GM18858 (cell line): ENCODE results near the gene FMOD.
A peak's percentile ranks its signal among the peaks of the same experiment; 100 is the strongest.

Experiments
- ATAC-seq: cut with Tn5 transposase; IDR thresholded peaks from one replicate; pipeline ENCODE4 v1.9.1; 2021; ENCODE audit not compliant: unreplicated experiment

The FMOD gene

DNA sequence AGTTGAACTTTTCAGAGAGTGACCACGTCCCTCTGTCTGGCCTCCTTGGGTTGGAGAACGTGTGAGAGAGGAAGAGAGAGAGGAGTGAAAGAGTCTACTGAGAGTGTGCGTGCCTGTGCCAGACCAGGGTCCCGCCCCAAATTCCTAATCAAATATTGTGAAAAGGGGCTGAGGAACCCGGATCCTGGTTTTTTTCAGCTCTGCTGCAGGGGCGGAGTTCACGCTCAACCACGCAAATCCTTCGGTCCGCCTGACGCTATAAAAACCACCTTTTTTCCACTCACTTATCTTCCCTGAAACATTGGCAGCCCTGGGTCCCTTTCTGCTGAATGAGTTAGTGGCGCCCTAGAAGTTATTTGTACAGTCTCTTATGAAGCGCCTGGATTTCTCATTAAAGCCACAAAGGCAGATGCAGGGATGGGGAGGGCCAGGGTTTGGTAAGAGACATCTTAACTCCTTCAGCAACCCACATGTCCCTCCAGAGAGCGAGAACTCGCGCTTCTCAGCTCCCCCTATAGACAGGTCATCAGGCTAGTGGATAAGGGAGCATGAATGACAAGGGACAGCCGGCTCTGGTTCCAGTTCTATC is at the start of gene FMOD:
Gene FMOD, minus strand, starts transcription at position 86 of the 589 bp plus-strand sequence. CDS start 2,852 bp downstream, outside the sequence.
- no peak for ATAC-seq

DNA sequence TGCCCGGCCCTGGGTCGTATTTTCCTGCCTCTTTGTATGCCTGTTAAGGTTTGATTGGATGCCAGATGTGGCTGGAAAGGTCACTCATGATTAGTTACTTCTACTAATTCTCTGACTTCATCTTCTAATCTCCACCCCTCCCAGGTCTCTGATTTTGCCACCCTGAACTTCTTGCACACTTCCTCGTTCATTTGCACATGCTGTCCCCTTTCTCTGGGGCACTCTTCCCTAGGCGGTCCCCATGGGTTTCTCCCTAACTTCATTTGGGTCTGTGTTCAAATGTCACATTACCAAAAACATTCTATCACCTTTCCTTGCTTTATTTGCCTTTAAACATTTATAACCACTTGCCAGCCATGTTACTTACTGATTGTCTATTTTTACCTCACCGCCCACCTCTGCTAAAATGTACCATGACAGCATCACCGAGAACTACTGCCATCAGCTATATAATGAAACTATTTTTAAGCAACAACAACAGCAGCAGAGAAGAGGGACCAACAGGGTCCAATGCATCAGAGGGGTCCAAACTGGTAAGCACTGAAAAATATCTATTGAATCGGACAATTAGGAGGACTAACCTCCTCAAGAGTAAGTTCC is 45.8 kb upstream of the FMOD start:
- no peak for ATAC-seq

DNA sequence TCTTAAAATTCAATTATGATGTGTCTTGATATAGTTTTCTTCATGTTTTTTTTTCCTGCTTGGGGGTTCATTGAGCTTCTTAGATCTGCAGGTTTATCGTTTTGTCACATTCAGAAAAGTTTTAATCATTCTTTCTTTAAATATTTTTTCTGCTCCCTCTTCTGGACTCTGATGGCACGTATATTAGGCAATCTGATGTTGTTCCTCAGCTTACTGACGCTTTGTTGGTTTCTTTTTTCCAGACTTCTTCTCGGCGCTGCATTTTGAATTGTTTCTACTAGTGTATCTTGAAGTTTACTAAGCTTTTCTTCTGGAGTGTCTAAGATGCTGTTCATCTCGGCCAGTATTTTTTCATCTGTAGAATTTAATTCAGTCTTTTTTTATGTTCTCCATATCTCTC is 44.8 kb upstream of the FMOD start:
- ATAC-seq: no peak

DNA sequence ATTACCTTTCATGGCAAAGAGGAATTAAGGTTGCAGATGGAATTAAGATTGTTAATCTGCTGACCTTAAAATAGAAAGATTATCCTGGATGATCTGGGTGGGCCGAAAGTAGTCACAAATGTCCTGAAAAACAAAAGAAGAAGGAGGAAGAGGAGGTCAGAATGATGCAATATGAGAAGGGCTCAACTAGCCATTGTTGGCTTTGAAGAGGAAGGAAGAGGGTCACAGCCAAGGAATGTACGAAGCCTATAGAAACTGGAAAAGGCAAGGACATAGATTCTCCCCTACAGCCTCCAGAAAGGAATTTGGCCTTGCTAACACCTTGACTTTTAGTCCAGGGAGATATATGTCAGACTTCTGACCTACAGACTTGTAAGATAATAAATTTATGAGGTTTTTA is 39.4 kb upstream of the FMOD start:
- no peak for ATAC-seq

DNA sequence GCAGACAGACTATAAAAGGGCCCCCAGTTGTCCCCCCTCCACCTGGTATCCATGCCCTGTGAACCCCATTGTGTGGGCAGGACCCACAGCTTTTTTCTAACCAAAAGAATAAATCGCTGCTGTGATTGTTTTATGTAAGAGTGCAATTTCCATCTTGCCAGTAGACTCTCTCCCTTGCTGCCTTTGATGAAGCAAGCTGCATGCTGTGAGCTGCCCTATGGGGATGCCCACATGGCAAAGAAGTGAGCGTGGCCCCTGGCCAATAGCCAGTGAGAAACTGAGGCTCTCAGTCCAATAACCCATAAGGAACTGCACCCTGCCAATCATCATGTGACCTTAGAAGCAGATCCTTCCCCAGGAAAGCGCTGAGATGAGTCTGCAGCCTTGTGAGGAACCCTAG is 37.8 kb upstream of the FMOD start:
- no peak for ATAC-seq

DNA sequence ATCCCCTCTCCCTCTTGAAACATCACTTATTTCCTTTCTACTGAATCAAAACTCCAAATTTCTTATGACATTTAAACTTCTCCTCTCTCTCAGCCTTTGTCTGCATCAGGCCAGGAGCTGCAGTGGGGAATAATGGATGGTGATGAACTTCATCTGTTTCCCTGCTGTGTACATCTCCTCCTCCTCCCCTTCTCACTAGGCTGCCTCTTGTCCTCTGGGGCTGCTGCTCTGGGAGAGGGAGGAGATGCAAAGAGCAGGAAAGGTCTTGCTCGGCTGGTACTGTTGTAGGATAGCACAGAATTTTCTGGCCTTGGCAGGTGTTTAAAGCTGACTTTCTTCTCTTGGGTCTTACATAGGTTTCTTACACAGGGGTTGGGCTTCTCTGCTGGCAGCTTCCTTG is 31.1 kb upstream of the FMOD start:
- no peak for ATAC-seq

DNA sequence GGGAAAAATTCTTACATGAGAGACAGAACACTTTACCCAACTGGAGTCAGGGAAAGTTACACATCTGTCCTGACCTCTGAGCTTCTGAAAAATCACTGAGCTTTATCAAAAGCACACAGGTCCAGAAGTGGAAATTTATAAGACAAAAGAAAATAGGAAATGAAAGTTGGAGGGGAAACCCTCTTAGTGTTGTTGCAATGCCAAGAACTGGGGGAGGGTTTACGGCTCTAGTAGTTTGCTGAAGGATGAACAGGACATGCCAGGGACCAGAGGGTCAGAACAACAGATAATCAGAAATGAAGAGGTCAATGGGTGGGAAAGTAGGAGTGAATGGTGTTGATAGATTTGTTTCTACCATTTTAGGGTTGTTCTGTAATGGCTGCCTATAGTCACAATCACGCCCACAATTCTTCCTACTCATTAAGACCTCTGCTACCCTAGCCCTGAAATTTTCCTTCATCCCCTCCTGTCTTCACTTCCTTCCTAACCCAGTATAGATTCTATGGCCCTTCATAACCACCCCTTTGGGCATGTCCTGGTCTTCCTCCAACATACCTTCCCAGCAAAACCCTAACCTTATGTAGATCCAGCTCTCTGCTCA is 30.3 kb upstream of the FMOD start:
- ATAC-seq: peak; percentile 49

DNA sequence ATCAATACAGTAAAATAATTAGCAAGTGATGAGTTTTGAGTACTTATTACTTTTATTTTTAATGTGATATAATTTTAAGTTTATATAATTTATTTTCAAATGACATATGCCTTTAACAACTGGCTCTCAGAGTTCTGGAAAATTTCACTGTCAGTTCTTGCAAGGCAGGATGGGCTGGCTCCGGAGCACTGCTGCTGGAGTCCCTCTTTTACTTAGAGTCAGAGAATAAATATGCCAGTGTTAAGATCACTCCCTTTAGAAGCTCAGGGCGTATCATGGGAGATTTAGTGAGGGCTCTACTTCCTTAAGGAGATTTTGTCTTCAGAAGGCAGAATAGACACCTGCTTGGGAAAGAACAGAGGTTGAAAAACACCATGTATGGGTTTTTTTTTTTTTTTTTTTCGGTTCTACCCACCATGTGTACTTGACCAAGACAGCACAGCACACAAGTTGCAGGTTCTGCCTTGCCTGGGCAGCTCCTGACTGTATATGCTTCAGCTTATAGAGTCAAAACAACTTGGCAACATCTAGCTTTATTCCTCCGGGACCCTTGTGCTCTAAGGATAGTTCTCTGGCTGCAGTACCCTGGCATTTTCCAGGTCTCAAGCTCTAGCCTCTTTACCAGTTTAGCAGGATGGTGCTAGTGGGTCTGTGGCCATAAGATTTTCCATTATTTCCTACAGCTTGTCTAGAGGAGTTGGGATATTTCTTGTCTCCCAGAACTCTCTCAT is 29.7 kb upstream of the FMOD start:
- peak; percentile 28 for ATAC-seq

DNA sequence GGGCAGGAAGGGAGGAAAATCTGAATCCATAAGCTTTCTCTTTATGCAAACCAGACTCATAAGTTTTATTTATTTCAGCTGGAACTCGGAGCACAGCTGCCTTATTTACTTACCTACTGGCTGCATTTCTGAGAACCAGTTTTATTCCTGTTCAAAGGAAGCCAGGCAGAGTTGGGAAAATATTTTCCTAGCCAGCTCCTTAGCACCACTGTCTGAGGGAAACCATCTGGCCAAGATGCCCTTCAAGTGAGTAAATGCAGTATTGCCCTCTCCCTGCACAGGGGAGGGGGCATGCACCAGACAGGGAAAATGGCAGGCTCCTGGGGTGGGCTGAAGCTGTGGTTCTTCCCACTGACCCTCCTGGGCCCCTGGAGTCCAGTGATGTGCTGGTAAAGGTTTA is 28.9 kb upstream of the FMOD start:
- no peak for ATAC-seq

DNA sequence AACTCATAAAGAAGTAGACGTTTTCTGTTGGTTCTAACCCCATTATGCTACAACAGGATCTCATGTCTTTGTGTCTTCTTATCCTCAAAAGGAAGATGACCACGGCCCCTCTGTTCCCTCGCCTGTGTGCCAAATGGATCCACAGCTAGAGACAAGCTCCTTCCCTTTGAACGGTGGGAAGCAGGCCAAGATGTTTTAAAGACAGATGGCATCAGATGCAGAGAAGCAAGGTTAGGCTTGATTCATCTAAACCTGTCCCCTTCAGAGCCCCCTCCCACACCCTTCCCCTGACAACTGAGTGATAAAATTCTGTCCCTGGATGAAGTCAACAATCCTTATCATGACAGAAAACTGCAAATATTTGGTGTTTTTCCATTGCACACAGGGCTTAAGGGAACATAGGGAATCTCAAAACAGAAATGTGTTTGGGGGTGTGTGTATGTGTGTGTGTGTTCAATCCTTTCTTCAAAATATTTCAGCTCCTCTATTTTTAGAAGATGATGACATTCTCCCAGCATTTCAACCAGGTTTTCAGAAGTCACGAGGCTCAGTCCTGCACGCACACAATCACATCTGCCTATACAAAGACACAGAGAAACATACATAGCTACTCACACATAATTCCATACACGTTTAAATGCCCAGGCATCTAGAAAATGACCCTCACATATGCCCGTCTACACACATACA is 27.8 kb upstream of the FMOD start:
- no peak for ATAC-seq

DNA sequence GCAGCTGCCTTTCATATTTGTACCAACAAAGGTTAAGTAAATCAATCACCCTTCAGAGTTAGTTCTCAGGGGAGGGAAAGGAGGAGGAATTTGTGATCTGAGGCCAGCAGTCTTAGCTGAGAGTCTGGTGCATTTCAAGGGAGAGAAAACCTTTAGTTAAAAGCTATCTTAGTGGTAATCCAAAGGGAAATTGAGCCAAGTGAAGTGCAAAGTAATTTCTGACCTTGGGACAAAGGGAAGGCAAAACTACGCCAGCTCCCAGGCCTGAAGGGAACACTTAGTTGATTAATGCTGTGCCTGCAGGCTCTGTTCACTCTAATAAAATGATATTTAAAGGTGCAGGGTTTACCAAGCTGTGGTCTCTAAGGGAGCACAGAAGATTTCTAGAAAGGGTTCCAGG is 23.1 kb upstream of the FMOD start:
- no peak for ATAC-seq

DNA sequence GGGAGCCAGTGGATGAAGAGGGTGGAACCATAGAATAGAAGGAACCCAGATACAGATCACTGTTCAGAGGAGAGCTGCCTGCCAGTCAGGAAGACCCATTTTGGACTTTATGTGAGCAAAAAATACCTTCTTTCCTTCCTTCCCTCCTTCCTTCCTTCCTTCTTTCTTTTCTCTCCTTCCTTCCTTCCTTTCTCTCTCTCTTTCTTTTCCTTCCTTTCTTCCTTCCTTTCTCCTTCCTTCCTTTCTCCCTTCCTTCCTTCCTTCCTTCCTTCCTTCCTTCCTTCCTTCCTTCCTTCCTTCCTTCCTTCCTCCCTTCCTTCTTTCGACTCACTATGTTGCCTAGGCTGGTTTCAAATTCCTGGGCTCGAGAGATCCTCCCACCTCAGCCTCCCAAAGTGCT is 22.1 kb upstream of the FMOD start:
- ATAC-seq: no peak

DNA sequence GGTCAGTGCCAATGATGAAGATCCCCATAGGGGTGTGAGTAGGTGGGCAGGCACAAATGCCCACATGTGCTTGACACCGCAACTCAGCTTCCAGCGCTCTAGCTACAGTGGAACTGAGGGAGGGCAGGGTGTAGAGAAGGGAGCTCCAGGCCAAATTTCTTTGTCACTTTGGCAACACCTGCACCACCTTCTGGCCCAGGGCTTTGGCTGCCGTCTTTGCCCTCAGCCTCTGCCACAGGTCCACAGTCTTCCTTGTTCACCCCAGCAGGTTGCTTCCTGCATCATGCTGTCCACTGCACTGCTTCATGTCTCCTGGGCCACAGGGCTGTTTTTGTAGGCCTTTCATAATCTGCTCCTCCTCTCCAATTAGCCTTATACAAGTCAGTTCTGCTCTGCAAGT is 20.4 kb upstream of the FMOD start:
- no peak for ATAC-seq

DNA sequence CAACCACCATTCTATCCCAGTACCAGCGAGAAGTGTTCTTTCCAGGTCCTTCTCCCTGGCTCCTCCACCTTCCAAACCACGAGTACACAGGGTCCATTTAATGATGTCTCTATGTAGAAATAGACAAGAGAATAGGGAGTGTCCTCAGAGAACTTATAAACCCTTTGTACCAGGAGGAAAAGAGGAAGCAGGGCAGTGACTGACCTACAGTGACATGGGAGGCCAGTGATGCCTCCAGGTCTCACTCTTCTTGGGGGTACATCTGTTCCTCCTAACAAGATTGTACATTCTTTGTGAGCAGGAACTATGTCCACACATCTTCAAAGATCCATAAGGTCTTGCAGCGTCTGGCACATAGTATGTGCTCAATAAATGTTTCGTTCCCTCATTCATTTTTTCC is 18.7 kb upstream of the FMOD start:
- no peak for ATAC-seq

DNA sequence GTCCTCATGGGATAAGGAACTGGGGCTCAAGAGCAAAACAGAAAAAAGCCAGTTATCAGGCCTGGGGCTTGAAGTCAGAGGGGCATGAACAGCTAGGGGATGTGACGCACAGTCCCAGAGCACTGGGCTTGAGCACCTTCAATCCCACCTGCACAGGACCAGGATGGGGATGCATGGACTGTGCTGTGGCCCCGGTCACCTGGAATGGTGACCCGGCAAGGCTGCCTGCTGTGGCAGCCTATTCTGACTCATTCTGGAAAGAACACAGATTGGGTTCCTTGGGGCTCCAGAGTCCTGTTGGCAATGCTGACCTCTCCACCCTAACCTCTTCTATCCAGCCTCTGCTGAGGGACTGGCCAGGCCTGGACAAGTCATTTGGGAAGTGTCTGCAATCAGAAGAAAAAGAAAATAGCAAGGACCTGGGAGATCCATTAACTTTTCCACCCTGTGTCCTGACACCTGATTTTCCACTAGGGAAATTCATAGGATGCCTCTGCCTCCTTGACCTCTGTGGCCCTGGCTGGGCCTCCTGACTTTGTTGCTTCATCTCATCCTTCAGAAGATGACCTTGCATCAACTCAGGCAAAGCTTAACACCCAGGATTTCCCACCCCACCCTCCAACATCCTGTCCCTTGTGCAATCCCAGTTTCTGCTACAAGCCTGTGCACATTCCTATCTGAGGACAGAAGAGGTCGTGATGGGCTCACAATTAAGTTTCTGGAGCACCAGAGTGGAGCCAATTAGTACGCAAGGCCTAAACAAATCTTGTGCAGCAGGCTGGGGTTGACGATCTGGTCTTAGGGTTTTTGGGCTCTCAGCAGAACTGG is 17.9 kb upstream of the FMOD start:
- no peak for ATAC-seq

DNA sequence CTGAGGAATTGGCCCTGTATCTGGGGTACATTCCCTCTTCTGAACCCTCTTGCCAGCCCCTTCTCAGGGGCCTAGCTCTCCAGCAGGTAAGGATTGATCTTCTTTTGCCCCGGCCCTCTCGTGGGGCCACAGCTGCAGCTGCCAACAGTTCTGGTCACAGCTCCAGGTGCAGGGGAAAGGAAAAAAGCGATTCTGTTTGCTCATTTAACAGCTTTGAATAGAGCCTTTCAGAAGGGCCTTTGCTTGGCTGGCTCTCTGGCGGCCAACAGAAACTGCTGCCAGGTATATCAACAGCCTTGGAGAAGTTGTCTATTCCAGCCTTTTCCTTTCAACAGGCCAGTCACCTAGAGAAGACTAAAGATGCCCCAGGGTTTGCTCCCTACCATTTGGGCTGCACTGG is 16.1 kb upstream of the FMOD start:
- no peak for ATAC-seq

DNA sequence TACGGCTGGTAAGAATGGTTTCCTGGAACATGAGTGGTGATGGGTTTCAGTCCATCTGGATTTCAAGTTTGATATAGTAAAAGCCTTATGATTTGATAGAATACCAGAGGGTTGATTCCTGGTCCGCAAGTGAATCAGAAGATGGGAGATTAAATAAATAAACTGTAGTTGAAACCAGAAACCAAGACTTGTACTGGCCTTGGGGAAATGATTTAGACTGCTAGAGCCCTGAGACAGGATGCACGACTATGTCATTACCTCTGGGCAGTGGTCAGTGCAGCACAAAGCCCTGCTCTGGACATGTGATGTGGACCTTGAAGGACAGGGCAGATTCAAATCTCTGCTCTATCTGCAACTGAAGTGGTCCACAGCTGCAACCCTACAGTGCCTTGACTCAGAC is 15.6 kb upstream of the FMOD start:
- no peak for ATAC-seq

DNA sequence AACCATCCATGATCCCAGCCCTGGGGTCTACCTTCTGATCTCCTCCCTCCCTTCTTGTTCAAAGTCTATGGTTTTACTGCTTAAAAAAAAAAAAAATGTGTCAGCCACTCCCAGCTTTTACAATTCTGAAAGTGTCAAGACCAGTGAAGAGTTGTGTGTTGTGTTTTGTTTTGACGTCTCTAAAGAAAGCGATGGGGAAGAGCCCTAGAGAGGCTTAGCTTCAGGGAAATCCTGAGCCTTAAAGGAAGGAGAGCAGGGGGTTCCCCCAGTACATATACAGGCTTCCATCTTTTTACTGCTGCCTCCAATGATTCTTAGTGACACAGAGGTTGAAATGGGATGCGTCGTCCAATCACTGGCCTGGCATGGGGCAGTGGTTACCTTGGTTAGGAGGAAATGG is 13.9 kb upstream of the FMOD start:
- no peak for ATAC-seq

DNA sequence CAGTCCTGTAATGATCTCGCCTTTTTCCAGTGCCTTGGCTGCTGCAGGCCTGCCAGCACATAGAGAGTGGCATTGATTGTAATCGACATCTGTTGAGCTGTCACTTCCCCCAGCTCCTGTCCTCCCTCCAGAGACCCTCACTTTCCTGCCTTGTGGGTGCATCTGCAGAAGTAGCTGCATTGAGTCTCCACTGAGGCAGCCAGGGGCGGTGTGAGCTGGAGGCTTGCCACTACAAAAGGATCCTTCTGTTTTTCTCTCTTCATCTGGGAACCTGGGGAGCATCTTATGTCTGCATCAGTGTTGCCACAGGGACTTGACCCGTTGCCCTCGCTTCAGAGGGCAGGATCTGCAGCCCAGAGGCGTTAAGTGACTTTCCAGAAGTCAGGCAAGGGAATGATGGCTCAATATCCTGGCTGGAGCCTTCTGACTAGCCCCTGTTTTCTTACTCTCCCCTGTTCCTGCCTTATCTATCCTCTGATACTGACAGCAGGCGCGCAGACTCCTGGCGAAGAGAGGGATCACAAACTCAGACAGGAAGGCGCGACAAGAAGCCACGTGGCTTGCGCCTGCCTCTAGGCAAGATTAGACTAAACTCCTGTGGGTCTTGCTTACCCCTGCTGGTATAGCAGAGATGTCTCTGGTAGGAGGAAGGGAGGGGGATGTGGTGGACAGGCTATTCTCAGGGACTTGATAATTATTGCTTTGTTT is 13.3 kb upstream of the FMOD start:
- no peak for ATAC-seq

DNA sequence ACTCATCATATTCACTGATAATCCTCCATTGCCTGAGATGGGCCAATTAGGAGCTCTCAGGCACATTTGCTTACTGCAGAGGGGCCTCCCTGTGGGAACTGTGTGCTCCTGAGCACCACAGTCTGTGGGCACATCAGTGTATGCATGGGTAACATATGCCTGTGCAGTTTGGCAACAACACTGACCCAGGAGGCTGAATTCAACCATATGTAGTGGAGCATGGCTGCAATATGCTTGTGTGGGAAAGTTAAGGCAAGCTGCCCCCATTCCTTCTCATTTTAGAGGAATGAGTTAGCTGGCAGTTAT is 11.8 kb upstream of the FMOD start:
- ATAC-seq: no peak
